Ovary (tissue), 9 donors: ENCODE data around the gene EEFSEC. TPM values are rescaled to one million over a fixed set of nuclear protein-coding genes. Genes with fewer than 3 reads are reported as not detected.

Experiments
- DNase-seq, 5 donors: peaks; one replicate each; pipeline ENCODE4 v3.0.0-alpha.2; 2019 to 2020
- H3K27ac ChIP-seq, 2 donors: fragments of 200-600 bp; one replicate each; pipeline versions ENCODE4 v1.5.1 to v1.8.0; 2019 to 2022
- H3K27me3 ChIP-seq: fragments of 200-600 bp; one replicate; pipeline ENCODE4 v1.8.0; 2022
- H3K36me3 ChIP-seq: fragments of 200-600 bp; sonication (generic); one replicate; pipeline ENCODE4 v1.5.1; 2019
- H3K4me1 ChIP-seq: one replicate; pipeline ENCODE4 v1.8.1; 2013; ENCODE audit warnings: mild to moderate bottlenecking, moderate library complexity; ENCODE audit not compliant: insufficient read depth
- H3K4me3 ChIP-seq: fragments of 200-600 bp; sonication (generic); one replicate; pipeline ENCODE4 v1.5.1; 2017
- H3K9me3 ChIP-seq, 2 donors: fragments of 200-600 bp in 1 of 2; sonication (generic) in 1 of 2; one replicate each; pipeline versions ENCODE4 v1.5.1 to v1.8.1; 2013 to 2019; ENCODE audit warnings: mild to moderate bottlenecking in 1 of 2, moderate library complexity in 1 of 2
- EP300 ChIP-seq: sonication (generic); formaldehyde crosslinking; IDR thresholded peaks from one replicate; pipeline ENCODE4 v1.6.1; 2017; ENCODE audit warnings: antibody characterized with exemption
- POLR2A ChIP-seq: fragments of 450-650 bp; IDR thresholded peaks from one replicate; pipeline ENCODE4 v1.6.1; 2017; ENCODE audit warnings: antibody characterized with exemption, mild to moderate bottlenecking, moderate library complexity
- WGBS, 3 donors: extraction: QIAGEN DNeasy Blood & Tissue Kit in 1 of 3; methylation state at CpG; one replicate each; pipeline versions ENCODE4 v1.1.5 to v1.1.7; 2013 to 2017; 5-methylcytosine and 5-hydroxymethylcytosine counted together
- intact Hi-C, 4 donors: fragments of 100-400 bp; cut with DNase I; formaldehyde crosslinking; loops; one replicate each; pipeline versions ENCODE4 v1.11.0 to v1.15.1; 2022 to 2023
- polyA plus RNA-seq, 2 donors: library from polyadenylated mRNA; stranded (reverse); fragments of 200-250 nt in 1 of 2; fragments of 350-450 nt in 1 of 2; fragmentation: Illumina TruSeq in 1 of 2; extraction: RNeasy Lipid Tissue Mini Kit (QIAGEN cat#74804) in 1 of 2; gene quantifications; one replicate each; pipeline ENCODE4 v1.2.3, GENCODE V29; 2013 to 2014
- total RNA-seq, 7 donors: library from RNA; depleted of rRNA in 2 of 7; stranded (reverse); fragments of >200 nt in 2 of 7; fragmentation: NEBNext Ultra II Directional in 3 of 7; extraction: Animal tissue kit (Norgen Biotek cat#: 25700) in 3 of 7; gene quantifications; one replicate each; pipeline versions ENCODE4 v1.1.0 to v1.2.4, GENCODE V29; 2016 to 2023
- TF ChIP-seq, protein P1 (sequence below), 3 donors: fragments of 450-650 bp in 2 of 3; fragments of 200-600 bp in 1 of 3; IDR thresholded peaks; one replicate each; pipeline versions ENCODE4 v1.5.1 to v1.8.0; 2016 to 2022; ENCODE audit warnings: antibody characterized with exemption in 3 of 3, mild to moderate bottlenecking in 1 of 3
- donor health status: DM: no; HTN: no; CAD: no; lungs with moderate emphysema.
- donor health status: DM: no; HTN: no; CAD: no.
- donor health status: Bipolar disorder and iron deficiency.
- donor health status: DM: yes; HTN: yes; CAD: no.
- donor health status: DM: no; HTN: no; CAD: no.
- donor health status: DM: yes; HTN: yes; CAD: no.

The EEFSEC gene
- total and polyA plus RNA-seq, 9 donors = 6.8 to 21.0 (median 15.4) TPM

DNA sequence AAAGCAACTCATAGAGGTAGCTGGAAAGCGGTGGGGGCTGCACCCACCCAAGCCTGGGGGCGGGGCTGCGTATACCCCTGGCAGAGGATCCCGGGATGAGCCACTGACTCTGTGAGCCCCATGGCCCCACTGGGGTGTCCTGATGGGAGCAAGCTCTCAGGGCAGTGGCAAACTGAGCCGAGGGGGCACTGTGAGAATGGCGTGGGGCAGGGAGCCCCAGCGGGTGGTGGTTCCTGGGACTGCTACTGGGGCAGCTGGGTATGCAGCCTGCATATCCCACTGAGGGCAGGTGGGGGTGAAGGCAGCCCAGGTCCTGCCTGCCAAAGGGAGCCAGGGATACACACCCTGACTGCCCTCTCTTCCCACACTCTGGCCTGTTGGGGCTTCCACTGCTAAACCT lies 254.0 kb downstream of the EEFSEC start:
- WGBS, 3 donors = 93 to 94% (median 94%) methylated on average over 7 of the region's 7 CpGs
- no peak for DNase-seq
- Histone ChIP-seq H3K27me3 (no peaks in the 10 kb centered on the region), H3K9me3 (no peaks in the 10 kb centered on the region), H3K4me3 (no peak overlapping the region), H3K36me3 (no peaks in the 10 kb centered on the region), H3K4me1 (peaks cover 6% of the 10 kb centered on the region), H3K27ac (no peak overlapping the region)
- TF ChIP-seq, protein P1, sequence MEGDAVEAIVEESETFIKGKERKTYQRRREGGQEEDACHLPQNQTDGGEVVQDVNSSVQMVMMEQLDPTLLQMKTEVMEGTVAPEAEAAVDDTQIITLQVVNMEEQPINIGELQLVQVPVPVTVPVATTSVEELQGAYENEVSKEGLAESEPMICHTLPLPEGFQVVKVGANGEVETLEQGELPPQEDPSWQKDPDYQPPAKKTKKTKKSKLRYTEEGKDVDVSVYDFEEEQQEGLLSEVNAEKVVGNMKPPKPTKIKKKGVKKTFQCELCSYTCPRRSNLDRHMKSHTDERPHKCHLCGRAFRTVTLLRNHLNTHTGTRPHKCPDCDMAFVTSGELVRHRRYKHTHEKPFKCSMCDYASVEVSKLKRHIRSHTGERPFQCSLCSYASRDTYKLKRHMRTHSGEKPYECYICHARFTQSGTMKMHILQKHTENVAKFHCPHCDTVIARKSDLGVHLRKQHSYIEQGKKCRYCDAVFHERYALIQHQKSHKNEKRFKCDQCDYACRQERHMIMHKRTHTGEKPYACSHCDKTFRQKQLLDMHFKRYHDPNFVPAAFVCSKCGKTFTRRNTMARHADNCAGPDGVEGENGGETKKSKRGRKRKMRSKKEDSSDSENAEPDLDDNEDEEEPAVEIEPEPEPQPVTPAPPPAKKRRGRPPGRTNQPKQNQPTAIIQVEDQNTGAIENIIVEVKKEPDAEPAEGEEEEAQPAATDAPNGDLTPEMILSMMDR (IDR thresholded peaks at IDR 0.05) = no peak
- intact Hi-C loops = no loop called here

DNA sequence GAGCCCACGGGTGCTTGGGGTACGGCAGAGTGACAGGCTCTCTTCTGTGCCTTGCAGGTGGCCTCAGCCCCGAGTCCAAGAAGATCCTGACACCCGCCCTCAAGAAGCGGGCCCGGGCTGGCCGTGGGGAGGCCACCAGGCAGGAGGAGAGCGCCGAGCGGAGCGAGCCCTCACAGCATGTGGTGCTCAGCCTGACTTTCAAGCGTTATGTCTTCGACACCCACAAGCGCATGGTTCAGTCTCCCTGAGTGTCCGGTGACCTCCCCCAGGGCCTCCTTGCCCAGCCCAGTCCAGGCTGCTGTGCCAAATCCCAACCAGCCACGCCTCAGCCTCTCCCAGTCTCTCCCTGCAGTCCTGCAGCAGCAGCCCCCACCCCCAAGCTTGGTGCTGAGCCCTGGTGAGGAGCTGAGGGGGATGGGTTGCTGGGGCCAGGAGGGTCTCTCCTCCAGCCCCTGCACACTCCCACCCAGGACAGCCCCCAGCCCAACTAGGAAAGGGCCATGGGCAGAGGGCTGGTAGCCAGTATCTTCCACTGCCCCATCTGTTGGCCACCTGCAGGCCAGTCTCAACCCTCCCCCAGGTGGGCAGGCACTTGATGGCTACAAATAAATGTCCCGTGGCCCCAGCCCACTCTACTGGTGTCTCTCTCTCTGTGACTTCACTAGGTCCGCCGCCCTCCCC lies 254.9 kb downstream of the EEFSEC start:
- no peak overlapping the region for H3K4me3 ChIP-seq
- no peak overlapping the region for H3K27ac ChIP-seq
- H3K4me1 ChIP-seq = peaks cover 6% of the 10 kb centered on the region
- H3K36me3 ChIP-seq = no peaks in the 10 kb centered on the region
- intact Hi-C loops = no loop called here
- 94 to 96% (median 94%) methylated on average over 19 of the region's 19 CpGs for WGBS, 3 donors
- no peaks in the 10 kb centered on the region for H3K9me3 ChIP-seq
- no peak for DNase-seq
- no peaks in the 10 kb centered on the region for H3K27me3 ChIP-seq
- TF ChIP-seq POLR2A (no peak), EP300 (no peak)
- TF ChIP-seq, protein P1 (IDR thresholded peaks at IDR 0.05) = no peak

DNA sequence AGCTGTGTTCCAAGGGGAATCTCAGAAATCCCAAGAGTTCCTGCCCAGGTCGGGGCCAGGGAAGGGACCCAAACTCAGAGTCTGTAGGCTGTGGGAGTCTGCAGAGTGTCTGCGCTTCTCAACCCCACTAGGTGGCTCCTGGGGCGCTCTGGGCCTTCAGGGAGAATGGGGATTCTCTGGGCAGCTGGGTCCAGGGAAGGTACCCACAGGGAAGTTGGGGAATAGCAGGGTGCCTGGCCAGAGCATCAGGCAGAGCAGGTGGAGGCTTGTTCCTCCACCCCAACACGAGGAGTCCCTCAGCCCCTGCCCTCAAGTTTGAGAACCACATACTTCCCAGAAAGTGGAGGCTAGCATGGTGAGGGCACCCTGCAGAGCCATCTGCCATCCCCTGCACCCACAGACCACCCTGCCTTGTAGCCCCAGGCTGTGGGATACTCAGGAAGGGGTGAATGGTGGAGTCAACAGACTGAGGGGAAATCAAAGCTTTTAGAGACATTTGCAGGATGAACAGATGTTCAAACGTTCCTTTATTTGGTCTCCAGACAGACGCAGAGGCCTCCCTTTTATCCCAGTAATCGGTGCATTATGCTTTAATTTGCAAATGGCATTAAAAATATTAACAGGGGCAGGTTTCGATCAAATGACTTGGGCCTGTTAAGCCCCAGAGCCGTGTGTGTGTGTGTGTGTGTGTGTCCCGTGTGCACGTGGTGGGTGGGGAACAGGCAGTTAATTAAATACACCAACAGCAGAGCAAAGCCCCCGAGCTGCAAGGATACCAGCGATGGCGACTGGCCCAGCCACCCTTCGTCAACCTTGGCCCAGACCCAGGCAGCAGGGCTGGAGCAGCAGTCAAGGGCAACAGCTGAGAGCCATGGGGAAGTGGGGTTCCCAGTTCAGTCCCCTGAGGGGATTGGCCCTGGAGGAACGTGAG lies 255.7 kb downstream of the EEFSEC start:
- Histone ChIP-seq H3K27me3 (no peaks in the 10 kb centered on the region), H3K27ac (no peak overlapping the region), H3K9me3 (no peaks in the 10 kb centered on the region), H3K36me3 (no peaks in the 10 kb centered on the region), H3K4me3 (no peak overlapping the region), H3K4me1 (peaks cover 6% of the 10 kb centered on the region)
- TF ChIP-seq EP300 (no peak), POLR2A (no peak)
- TF ChIP-seq, protein P1 (IDR thresholded peaks at IDR 0.05) = no peak
- intact Hi-C loops = no loop called here
- 29 to 44% (median 40%) methylated on average over 16 of the region's 16 CpGs for WGBS, 3 donors
- peak; percentile 32 to 72 (median 54) for DNase-seq

DNA sequence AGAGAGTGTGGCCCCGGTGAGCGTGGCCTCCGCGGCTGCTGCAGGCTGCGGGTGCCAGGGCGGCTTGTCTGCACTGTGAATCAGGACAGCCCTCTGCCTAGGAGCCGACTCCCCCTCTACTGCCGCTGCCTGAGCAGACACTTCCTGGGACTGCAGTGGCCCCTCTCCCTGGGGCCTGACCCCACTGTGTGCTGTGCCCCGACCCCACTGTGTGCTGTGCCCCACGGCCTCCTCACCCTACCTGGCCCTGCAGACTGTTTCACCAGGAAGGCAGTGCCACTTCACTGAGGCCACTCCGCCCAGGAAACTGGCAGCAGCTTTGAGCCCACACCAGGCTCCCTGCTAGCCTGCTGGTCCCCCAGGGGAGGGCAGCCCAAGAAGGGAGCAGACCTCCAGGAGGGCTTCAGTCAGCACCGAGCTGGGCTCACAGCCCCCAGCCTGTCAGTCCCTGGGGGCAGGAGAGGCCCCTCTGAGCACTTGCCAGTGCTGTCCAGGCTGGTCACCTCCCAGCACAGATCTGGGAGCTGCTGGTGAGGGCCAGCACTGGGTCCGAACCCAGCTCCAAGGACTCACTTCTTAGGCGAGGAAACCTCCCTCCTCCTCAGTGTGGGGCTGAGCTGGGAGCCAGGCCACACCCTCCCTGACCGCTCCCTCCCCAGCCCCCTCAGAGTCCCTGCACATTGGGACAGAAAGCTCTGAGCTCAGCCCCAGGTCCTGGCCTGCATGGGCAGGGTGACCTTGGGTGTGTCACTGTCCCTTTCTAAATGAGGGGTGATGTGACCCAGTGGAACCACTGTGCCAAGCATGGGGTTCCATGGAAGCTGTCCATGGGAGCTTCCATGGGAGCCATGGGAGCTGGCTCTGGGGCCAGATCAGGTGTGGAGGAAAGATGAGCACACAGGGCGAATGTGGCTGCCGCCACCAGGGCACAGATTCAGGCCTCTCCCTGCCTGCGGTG lies 256.6 kb downstream of the EEFSEC start:
- Histone ChIP-seq H3K4me1 (peaks cover 6% of the 10 kb centered on the region), H3K27me3 (no peaks in the 10 kb centered on the region), H3K36me3 (no peaks in the 10 kb centered on the region), H3K9me3 (no peaks in the 10 kb centered on the region), H3K27ac (no peak overlapping the region), H3K4me3 (no peak overlapping the region)
- TF ChIP-seq POLR2A = no peak
- TF ChIP-seq EP300 = no peak
- TF ChIP-seq, protein P1 (IDR thresholded peaks at IDR 0.05) = no peak
- intact Hi-C loops = no loop called here
- 62 to 74% (median 71%) methylated on average over 13 to 18 of the region's 18 CpGs for WGBS, 3 donors
- DNase-seq = no peak
